ENCODE data around the gene DENND2A.

GRCh38 chr7:140541176-140541512 lies 99.5 kb downstream of the DENND2A start:
- TF ChIP-seq POLR2A (IDR thresholded peaks at IDR 0.05; ENCODE audit: extremely low read depth, insufficient read length) (no peak), CTCF (IDR thresholded peaks at IDR 0.05; ENCODE audit: low read depth, low read length) (no peak), MAX (IDR thresholded peaks at IDR 0.05; ENCODE audit: low read depth, low read length) (no peak), MYC (IDR thresholded peaks at IDR 0.05; ENCODE audit: low read depth, low read length) (no peak)

Measured in NB4 (cell line).